GM23338 (cell line): ENCODE data around the gene ARMC7.

Source experiments
- CREB1 ChIP-seq: fragments of 250-450 bp; sonication (Bioruptor Pico); IDR thresholded peaks from 2 replicates; pipeline ENCODE4 v1.5.0; 2020; ENCODE audit warnings: low read depth, mild to moderate bottlenecking, moderate library complexity
- EZH2 ChIP-seq: fragments of 200-600 bp; sonication (generic); IDR thresholded peaks from one replicate; pipeline ENCODE4 v1.8.0; 2017; ENCODE audit warnings: antibody characterized with exemption, mild to moderate bottlenecking, low read depth; ENCODE audit not compliant: unreplicated experiment
- EZH2phosphoT487 ChIP-seq: fragments of 200-600 bp; sonication (generic); IDR thresholded peaks from one replicate; pipeline ENCODE4 v1.8.1; 2018; ENCODE audit warnings: antibody characterized with exemption; ENCODE audit not compliant: unreplicated experiment
- JUNB ChIP-seq: IDR thresholded peaks from one replicate; pipeline ENCODE4 v1.6.1; 2016; ENCODE audit warnings: antibody characterized with exemption; ENCODE audit not compliant: unreplicated experiment
- POLR2AphosphoS5 ChIP-seq: IDR thresholded peaks from 2 replicates; pipeline ENCODE4 v1.6.1; 2016; ENCODE audit warnings: antibody characterized with exemption, low read depth
- STAT1 ChIP-seq: IDR thresholded peaks from one replicate; pipeline ENCODE4 v1.6.1; 2016; ENCODE audit warnings: antibody characterized with exemption; ENCODE audit not compliant: unreplicated experiment
- ZNF114 ChIP-seq: fragments of 250-450 bp; sonication (Bioruptor Pico); IDR thresholded peaks from 2 replicates; pipeline ENCODE4 v1.5.0; 2020; ENCODE audit warnings: mild to moderate bottlenecking, moderate library complexity
- ZNF331 ChIP-seq: fragments of 250-450 bp; sonication (Bioruptor Pico); IDR thresholded peaks from 2 replicates; pipeline ENCODE4 v1.5.0; 2020; ENCODE audit warnings: low read depth, mild to moderate bottlenecking, moderate library complexity
- TF ChIP-seq, protein P1 (sequence below), 2 experiments: fragments of 200-600 bp in 1 of 2; sonication (generic) in 1 of 2; conservative IDR thresholded peaks; 2 replicates each; pipeline versions ENCODE4 v1.5.1 to v1.6.1; 2016 to 2017; ENCODE audit warnings: antibody characterized with exemption in 2 of 2, low read depth in 2 of 2, mild to moderate bottlenecking in 2 of 2, moderate library complexity in 1 of 2
- TF ChIP-seq, protein P2 (sequence below): IDR thresholded peaks from one replicate; pipeline ENCODE4 v1.6.1; 2018; ENCODE audit warnings: antibody characterized with exemption; ENCODE audit not compliant: unreplicated experiment
- TF ChIP-seq, protein P3 (sequence below): IDR thresholded peaks from 2 replicates; pipeline ENCODE4 v1.6.1; 2016; ENCODE audit warnings: antibody characterized with exemption

DNA sequence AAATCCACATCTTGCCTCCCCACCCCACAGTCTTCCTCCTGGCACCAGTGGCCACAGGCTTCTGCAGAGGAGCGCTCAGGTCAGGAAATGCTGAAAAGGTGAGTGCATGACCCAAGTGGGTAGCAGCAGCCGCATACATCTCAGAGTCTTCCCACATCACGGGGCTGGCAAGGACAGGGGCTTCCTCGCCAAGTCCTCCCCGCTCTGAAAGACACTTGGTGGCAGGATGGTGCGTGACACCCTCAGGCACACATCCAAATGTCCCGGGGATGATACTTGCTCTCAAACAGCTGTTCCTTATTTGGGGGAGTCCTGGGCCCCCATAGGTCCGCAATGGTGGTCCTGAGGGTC lies 30.8 kb upstream of the ARMC7 start:
- TF ChIP-seq, protein P1, sequence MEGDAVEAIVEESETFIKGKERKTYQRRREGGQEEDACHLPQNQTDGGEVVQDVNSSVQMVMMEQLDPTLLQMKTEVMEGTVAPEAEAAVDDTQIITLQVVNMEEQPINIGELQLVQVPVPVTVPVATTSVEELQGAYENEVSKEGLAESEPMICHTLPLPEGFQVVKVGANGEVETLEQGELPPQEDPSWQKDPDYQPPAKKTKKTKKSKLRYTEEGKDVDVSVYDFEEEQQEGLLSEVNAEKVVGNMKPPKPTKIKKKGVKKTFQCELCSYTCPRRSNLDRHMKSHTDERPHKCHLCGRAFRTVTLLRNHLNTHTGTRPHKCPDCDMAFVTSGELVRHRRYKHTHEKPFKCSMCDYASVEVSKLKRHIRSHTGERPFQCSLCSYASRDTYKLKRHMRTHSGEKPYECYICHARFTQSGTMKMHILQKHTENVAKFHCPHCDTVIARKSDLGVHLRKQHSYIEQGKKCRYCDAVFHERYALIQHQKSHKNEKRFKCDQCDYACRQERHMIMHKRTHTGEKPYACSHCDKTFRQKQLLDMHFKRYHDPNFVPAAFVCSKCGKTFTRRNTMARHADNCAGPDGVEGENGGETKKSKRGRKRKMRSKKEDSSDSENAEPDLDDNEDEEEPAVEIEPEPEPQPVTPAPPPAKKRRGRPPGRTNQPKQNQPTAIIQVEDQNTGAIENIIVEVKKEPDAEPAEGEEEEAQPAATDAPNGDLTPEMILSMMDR (conservative IDR thresholded peaks at IDR 0.05; ENCODE audit: low read depth in 2 of 2) = no peak
- TF ChIP-seq, protein P2, sequence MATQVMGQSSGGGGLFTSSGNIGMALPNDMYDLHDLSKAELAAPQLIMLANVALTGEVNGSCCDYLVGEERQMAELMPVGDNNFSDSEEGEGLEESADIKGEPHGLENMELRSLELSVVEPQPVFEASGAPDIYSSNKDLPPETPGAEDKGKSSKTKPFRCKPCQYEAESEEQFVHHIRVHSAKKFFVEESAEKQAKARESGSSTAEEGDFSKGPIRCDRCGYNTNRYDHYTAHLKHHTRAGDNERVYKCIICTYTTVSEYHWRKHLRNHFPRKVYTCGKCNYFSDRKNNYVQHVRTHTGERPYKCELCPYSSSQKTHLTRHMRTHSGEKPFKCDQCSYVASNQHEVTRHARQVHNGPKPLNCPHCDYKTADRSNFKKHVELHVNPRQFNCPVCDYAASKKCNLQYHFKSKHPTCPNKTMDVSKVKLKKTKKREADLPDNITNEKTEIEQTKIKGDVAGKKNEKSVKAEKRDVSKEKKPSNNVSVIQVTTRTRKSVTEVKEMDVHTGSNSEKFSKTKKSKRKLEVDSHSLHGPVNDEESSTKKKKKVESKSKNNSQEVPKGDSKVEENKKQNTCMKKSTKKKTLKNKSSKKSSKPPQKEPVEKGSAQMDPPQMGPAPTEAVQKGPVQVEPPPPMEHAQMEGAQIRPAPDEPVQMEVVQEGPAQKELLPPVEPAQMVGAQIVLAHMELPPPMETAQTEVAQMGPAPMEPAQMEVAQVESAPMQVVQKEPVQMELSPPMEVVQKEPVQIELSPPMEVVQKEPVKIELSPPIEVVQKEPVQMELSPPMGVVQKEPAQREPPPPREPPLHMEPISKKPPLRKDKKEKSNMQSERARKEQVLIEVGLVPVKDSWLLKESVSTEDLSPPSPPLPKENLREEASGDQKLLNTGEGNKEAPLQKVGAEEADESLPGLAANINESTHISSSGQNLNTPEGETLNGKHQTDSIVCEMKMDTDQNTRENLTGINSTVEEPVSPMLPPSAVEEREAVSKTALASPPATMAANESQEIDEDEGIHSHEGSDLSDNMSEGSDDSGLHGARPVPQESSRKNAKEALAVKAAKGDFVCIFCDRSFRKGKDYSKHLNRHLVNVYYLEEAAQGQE = no peak
- TF ChIP-seq JUNB (no peak), EZH2 (no peak), ZNF114 (CRISPR knock-in tag) (no peak), CREB1 (CRISPR knock-in tag) (no peak), EZH2phosphoT487 (no peak), STAT1 (no peak), POLR2AphosphoS5 (no peak), ZNF331 (CRISPR knock-in tag) (no peak)
- TF ChIP-seq, protein P3, sequence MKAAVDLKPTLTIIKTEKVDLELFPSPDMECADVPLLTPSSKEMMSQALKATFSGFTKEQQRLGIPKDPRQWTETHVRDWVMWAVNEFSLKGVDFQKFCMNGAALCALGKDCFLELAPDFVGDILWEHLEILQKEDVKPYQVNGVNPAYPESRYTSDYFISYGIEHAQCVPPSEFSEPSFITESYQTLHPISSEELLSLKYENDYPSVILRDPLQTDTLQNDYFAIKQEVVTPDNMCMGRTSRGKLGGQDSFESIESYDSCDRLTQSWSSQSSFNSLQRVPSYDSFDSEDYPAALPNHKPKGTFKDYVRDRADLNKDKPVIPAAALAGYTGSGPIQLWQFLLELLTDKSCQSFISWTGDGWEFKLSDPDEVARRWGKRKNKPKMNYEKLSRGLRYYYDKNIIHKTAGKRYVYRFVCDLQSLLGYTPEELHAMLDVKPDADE = no peak
